ENCODE data around the gene GMEB1. TPM values are rescaled to one million over a fixed set of nuclear protein-coding genes. Genes with fewer than 3 reads are reported as not detected.
A peak's percentile ranks its signal among the peaks of the same experiment; 100 is the strongest.
"Not testable (repeated sequence)": the region's sequence is repeated elsewhere in the genome, so short reads cannot be mapped to it uniquely, and the experiment has no call there.

GMEB1 gene
- total RNA-seq, 1 donor from 2014 or later, result 21.2 TPM

DNA sequence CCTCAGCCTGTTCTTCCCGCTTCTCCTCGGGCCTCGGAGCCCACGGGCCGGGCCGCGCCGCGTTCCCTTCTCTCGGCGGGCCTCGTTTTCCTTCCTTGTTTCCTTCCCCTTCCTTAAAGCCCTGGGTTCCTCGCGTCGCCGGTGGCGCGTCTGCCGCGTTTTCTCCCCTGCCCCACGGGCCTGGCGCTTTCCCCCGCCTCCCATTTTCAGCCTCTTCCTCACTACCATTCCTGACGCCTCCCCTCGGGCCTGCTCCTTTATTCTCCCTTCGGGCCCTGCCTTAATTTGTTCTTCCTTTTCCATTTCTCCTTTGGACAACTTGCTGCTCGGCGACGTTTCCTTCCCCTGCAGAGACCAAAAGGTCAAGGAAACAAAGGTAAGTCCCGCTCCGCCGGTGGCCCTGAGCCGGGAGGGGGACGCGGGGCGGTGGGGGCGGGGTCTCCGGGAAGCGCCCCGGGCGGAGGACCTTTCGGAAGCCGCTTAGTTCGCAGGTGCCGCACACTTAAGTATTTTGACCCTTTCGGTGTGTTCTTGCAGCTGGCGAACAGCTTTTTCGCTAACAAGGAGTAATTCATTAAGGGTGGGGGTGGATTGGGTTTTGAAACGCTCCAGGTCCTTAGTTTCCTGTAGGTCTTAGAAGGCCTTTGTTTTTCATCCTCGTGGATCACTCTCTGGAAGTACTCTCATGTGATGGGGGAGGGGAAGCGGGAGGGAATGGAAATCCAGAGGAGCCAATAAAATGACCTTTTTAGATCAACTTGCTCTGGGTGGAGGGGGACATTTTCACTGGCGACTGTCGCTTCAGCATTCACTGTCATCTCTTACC is 68.9 kb downstream of the GMEB1 start:
- Mint-ChIP-seq H3K27ac (ENCODE audit: unreplicated experiment) (peak overlapping the region; percentile 99), H3K27me3 (ENCODE audit: unreplicated experiment) (peaks cover 5% of the 10 kb centered on the region), H3K9me3 (ENCODE audit: unreplicated experiment) (peaks cover 5% of the 10 kb centered on the region), H3K36me3 (ENCODE audit: unreplicated experiment) (peaks cover 4% of the 10 kb centered on the region), H3K4me1 (ENCODE audit: low read depth, unreplicated experiment) (peaks cover 19% of the 10 kb centered on the region), H3K4me3 (ENCODE audit: unreplicated experiment) (peak overlapping the region; percentile 98)
- TF ChIP-seq, protein P1, sequence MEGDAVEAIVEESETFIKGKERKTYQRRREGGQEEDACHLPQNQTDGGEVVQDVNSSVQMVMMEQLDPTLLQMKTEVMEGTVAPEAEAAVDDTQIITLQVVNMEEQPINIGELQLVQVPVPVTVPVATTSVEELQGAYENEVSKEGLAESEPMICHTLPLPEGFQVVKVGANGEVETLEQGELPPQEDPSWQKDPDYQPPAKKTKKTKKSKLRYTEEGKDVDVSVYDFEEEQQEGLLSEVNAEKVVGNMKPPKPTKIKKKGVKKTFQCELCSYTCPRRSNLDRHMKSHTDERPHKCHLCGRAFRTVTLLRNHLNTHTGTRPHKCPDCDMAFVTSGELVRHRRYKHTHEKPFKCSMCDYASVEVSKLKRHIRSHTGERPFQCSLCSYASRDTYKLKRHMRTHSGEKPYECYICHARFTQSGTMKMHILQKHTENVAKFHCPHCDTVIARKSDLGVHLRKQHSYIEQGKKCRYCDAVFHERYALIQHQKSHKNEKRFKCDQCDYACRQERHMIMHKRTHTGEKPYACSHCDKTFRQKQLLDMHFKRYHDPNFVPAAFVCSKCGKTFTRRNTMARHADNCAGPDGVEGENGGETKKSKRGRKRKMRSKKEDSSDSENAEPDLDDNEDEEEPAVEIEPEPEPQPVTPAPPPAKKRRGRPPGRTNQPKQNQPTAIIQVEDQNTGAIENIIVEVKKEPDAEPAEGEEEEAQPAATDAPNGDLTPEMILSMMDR (IDR thresholded peaks at IDR 0.05; ENCODE audit: partially characterized antibody, unreplicated experiment), result no peak
- DNase-seq, result peak; percentile 72

DNA sequence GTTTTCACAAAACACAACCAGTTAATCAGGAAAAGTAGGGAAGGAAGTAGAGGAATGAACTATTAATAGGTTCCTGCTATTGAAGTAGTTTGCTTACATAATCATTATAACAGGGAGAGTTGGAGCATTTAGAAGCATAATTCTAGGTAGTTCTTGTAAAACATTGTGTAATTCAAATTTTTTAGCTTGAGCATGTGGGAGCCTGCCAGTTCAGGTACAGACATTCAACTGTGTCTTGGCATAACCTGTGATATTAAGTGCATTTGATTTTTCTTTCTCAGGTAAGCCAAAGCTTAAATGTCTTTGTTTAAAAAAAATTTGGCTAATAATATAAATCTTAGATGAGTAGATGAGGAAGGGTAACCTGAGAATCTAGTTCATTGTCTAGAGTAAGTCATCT is 71.5 kb downstream of the GMEB1 start:
- Mint-ChIP-seq H3K27me3 (ENCODE audit: unreplicated experiment) (peaks cover 5% of the 10 kb centered on the region), H3K4me1 (ENCODE audit: low read depth, unreplicated experiment) (peaks cover 35% of the 10 kb centered on the region), H3K27ac (ENCODE audit: unreplicated experiment) (no peak overlapping the region)

DNA sequence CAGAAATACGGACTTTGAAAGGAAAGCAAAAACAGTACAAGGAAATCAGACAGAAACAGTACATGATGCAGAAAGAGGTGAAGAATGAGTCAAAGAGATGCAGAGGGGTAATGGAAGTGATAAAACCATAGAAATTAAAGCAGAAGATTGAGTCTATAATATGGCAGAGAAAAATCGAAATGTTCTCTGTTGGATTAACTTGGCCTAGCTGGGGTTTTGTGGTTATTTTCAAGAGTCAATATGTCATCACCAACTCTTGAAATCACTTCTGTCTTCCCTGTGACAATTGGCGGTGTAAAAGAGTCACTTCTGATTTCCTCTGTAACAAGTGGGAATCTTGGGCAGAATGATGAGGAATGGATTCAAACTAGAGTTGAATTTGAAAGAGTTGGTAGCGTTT is 75.6 kb downstream of the GMEB1 start:
- Mint-ChIP-seq H3K4me1 (ENCODE audit: low read depth, unreplicated experiment) (peaks cover 33% of the 10 kb centered on the region), H3K9me3 (ENCODE audit: unreplicated experiment) (no peaks in the 10 kb centered on the region), H3K27ac (ENCODE audit: unreplicated experiment) (no peak overlapping the region), H3K4me3 (ENCODE audit: unreplicated experiment) (peak overlapping the region; percentile 59), H3K36me3 (ENCODE audit: unreplicated experiment) (peaks cover 4% of the 10 kb centered on the region), H3K27me3 (ENCODE audit: unreplicated experiment) (no peaks in the 10 kb centered on the region)
- TF ChIP-seq, protein P1 (IDR thresholded peaks at IDR 0.05; ENCODE audit: partially characterized antibody, unreplicated experiment), result no peak
- no peak for DNase-seq

More for the DNA sequence above, 71.5 kb downstream of the GMEB1 start:
- DNase-seq, result no peak
- Mint-ChIP-seq H3K36me3 (ENCODE audit: unreplicated experiment) (peaks cover 4% of the 10 kb centered on the region), H3K4me3 (ENCODE audit: unreplicated experiment) (peak overlapping the region; percentile 63), H3K9me3 (ENCODE audit: unreplicated experiment) (peaks cover 5% of the 10 kb centered on the region)
- TF ChIP-seq, protein P1 (IDR thresholded peaks at IDR 0.05; ENCODE audit: partially characterized antibody, unreplicated experiment), result no peak

DNA sequence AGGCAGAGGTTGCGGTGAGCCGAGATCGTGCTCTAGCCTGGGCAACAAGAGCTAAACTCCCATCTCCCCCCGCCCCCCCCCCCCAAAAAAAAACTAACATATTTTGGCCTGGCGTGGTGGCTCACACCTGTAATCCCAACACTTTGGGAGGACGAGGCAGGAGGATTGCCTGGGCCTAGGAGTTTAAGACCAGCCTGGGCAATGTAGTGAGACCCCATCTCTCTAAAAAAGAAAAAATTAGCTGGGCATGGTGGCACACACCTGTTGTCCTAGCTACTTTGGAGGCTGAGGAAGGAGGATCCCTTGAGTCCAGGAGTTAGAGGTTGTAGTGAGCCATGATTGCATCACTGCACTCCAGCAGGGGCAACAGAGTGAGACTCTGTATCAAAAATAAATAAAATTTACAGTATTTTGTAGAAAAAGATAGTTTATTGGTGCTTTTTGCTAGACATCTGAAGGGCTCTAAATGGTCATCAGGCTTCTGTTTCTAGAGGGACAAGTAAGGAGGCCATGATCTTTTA is 77.1 kb downstream of the GMEB1 start:
- Mint-ChIP-seq H3K36me3 (ENCODE audit: unreplicated experiment) (no peaks in the 10 kb centered on the region), H3K27me3 (ENCODE audit: unreplicated experiment) (no peaks in the 10 kb centered on the region), H3K4me3 (ENCODE audit: unreplicated experiment) (peak overlapping the region; percentile 57), H3K27ac (ENCODE audit: unreplicated experiment) (no peak overlapping the region), H3K9me3 (ENCODE audit: unreplicated experiment) (no peaks in the 10 kb centered on the region), H3K4me1 (ENCODE audit: low read depth, unreplicated experiment) (peaks cover 35% of the 10 kb centered on the region)
- TF ChIP-seq, protein P1 (IDR thresholded peaks at IDR 0.05; ENCODE audit: partially characterized antibody, unreplicated experiment), result no peak
- no peak for DNase-seq

DNA sequence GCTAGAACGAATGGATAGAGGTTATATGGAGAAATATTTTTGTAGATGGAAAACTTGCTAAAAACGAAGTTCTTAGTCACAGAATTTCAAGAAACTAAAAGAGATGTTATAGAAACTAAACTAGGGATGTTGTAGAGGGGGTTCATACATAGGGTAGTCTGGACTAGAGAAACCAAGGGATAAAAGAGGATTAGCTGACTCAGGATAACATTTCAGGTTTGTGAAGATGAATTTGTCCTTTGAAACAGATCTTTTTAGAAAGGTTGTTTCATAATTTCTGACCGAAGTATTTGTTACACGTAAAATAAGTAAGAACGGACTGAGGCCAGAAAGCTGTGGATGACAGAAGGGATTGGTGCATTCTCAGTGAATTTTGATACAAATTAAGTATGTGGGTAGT is 81.7 kb downstream of the GMEB1 start:
- H3K9me3 Mint-ChIP-seq (ENCODE audit: unreplicated experiment), result peaks cover 2% of the 10 kb centered on the region
- H3K27ac Mint-ChIP-seq (ENCODE audit: unreplicated experiment), result no peak overlapping the region
- H3K4me3 Mint-ChIP-seq (ENCODE audit: unreplicated experiment), result peak overlapping the region; percentile 58
- H3K36me3 Mint-ChIP-seq (ENCODE audit: unreplicated experiment), result no peaks in the 10 kb centered on the region
- DNase-seq, result no peak
- H3K27me3 Mint-ChIP-seq (ENCODE audit: unreplicated experiment), result no peaks in the 10 kb centered on the region
- H3K4me1 Mint-ChIP-seq (ENCODE audit: low read depth, unreplicated experiment), result peaks cover 18% of the 10 kb centered on the region
- TF ChIP-seq, protein P1 (IDR thresholded peaks at IDR 0.05; ENCODE audit: partially characterized antibody, unreplicated experiment), result no peak

DNA sequence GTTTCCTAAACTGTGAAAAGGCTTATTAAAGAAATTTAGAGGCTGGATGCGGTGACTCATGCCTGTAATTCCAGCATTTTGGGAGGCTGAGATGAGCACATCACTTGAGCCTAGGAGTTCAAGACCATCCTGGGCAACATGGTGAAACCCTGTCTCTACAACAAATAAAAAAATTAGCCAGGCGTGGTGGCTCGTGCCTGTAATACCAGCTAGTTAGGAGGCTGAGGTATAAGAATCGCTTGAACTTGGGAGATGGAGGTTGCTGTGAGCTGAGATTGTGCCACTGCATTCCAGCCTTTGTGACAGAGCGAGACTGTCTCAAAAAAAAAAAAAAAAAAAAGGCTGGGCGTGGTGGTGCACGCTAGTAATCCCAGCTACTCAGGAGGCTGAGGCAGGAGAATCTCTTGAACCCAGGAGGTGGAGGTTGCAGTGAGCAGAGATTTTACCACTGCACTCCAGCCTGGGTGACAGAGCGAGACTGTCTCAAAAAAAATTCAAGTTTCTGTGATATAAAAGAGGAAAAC is 82.2 kb downstream of the GMEB1 start:
- not testable (repeated sequence) for DNase-seq; H3K27me3 Mint-ChIP-seq (ENCODE audit: unreplicated experiment); H3K9me3 Mint-ChIP-seq (ENCODE audit: unreplicated experiment); H3K4me3 Mint-ChIP-seq (ENCODE audit: unreplicated experiment); H3K36me3 Mint-ChIP-seq (ENCODE audit: unreplicated experiment); H3K27ac Mint-ChIP-seq (ENCODE audit: unreplicated experiment)
- peaks cover 18% of the 10 kb centered on the region for H3K4me1 Mint-ChIP-seq (ENCODE audit: low read depth, unreplicated experiment)

Data from glutamatergic neuron (in vitro differentiated cells).